SK-N-SH treated with all-trans-retinoic acid at 6 μM for 48 hours (cell line): Measurements from ENCODE around the gene CACNA1B.
"Not testable (repeated sequence)": the region's sequence is repeated elsewhere in the genome, so short reads cannot be mapped to it uniquely, and the experiment has no call there.

Experiments
- ATAC-seq: fragments of 200-7000 bp; cut with Tn5 transposase; 3 replicates; pipeline ENCODE4 v1.9.1; 2020; ENCODE audit warnings: mild to moderate bottlenecking, moderate library complexity
- ARNTL ChIP-seq: fragments of 450-650 bp; formaldehyde crosslinking; IDR thresholded peaks from 2 replicates; pipeline ENCODE4 v1.5.0; 2020; ENCODE audit warnings: low read depth, mild to moderate bottlenecking, moderate library complexity, borderline replicate concordance
- BACH2 ChIP-seq: fragments of 250-450 bp; sonication (Bioruptor Pico); IDR thresholded peaks from 2 replicates; pipeline ENCODE4 v1.9.0; 2021; ENCODE audit warnings: mild to moderate bottlenecking, borderline replicate concordance
- CREB5 ChIP-seq: fragments of 250-450 bp; sonication (Bioruptor Pico); IDR thresholded peaks from 2 replicates; pipeline ENCODE4 v1.5.1; 2020; ENCODE audit warnings: low read depth, mild to moderate bottlenecking, moderate library complexity
- CSDC2 ChIP-seq: fragments of 250-450 bp; sonication (Bioruptor Pico); IDR thresholded peaks from 2 replicates; pipeline ENCODE4 v1.5.0; 2020; ENCODE audit warnings: mild to moderate bottlenecking, moderate library complexity
- CSRNP3 ChIP-seq: fragments of 250-450 bp; sonication (Bioruptor Pico); IDR thresholded peaks from 2 replicates; pipeline ENCODE4 v1.5.1; 2021; ENCODE audit warnings: mild to moderate bottlenecking, moderate library complexity
- ESRRG ChIP-seq: fragments of 250-450 bp; sonication (Bioruptor Pico); IDR thresholded peaks from 2 replicates; pipeline ENCODE4 v1.6.1; 2021; ENCODE audit warnings: mild to moderate bottlenecking
- GLIS3 ChIP-seq: fragments of 250-450 bp; sonication (Bioruptor Pico); IDR thresholded peaks from 2 replicates; pipeline ENCODE4 v1.5.0; 2020; ENCODE audit warnings: mild to moderate bottlenecking, moderate library complexity
- PATZ1 ChIP-seq: fragments of 250-450 bp; sonication (Bioruptor Pico); IDR thresholded peaks from 2 replicates; pipeline ENCODE4 v1.8.0; 2020; ENCODE audit warnings: mild to moderate bottlenecking, moderate library complexity, borderline replicate concordance
- POU6F1 ChIP-seq: fragments of 250-450 bp; sonication (Bioruptor Pico); IDR thresholded peaks from 2 replicates; pipeline ENCODE4 v1.8.0; 2021; ENCODE audit warnings: low read depth, mild to moderate bottlenecking, moderate library complexity, borderline replicate concordance
- PPARA ChIP-seq: fragments of 250-450 bp; sonication (Bioruptor Pico); IDR thresholded peaks from 2 replicates; pipeline ENCODE4 v1.5.0; 2020; ENCODE audit warnings: mild to moderate bottlenecking, borderline replicate concordance
- RARB ChIP-seq: fragments of 250-450 bp; sonication (Bioruptor Pico); IDR thresholded peaks from 2 replicates; pipeline ENCODE4 v1.8.0; 2021; ENCODE audit warnings: mild to moderate bottlenecking, moderate library complexity
- SNAI2 ChIP-seq: fragments of 250-450 bp; sonication (Bioruptor Pico); IDR thresholded peaks from 2 replicates; pipeline ENCODE4 v1.5.0; 2020; ENCODE audit warnings: mild to moderate bottlenecking, moderate library complexity
- TCF4 ChIP-seq: fragments of 250-450 bp; sonication (Bioruptor Pico); IDR thresholded peaks from 2 replicates; pipeline ENCODE4 v1.8.0; 2021; ENCODE audit warnings: mild to moderate bottlenecking, moderate library complexity, borderline replicate concordance
- TSHZ2 ChIP-seq: fragments of 250-450 bp; sonication (Bioruptor Pico); IDR thresholded peaks from 2 replicates; pipeline ENCODE4 v1.5.0; 2020; ENCODE audit warnings: mild to moderate bottlenecking, moderate library complexity
- ZC3H10 ChIP-seq: fragments of 250-450 bp; sonication (Bioruptor Pico); IDR thresholded peaks from 2 replicates; pipeline ENCODE4 v1.5.1; 2021; ENCODE audit warnings: mild to moderate bottlenecking, moderate library complexity
- ZFP30 ChIP-seq: fragments of 450-650 bp; formaldehyde crosslinking; IDR thresholded peaks from 2 replicates; pipeline ENCODE4 v1.5.0; 2022; ENCODE audit warnings: mild to moderate bottlenecking, moderate library complexity
- ZNF565 ChIP-seq: fragments of 450-650 bp; formaldehyde crosslinking; conservative IDR thresholded peaks from 2 replicates; pipeline ENCODE4 v1.5.0; 2020; ENCODE audit warnings: low read depth, mild to moderate bottlenecking, moderate library complexity
- ZNF70 ChIP-seq: fragments of 450-650 bp; formaldehyde crosslinking; IDR thresholded peaks from 2 replicates; pipeline ENCODE4 v1.5.0; 2020; ENCODE audit warnings: mild to moderate bottlenecking, moderate library complexity
- ZNF8 ChIP-seq: fragments of 450-650 bp; formaldehyde crosslinking; IDR thresholded peaks from 2 replicates; pipeline ENCODE4 v1.5.0; 2020; ENCODE audit warnings: mild to moderate bottlenecking, moderate library complexity

CACNA1B gene

GRCh38 chr9:138122201-138122600, 244.6 kb downstream of the CACNA1B start:
- ATAC-seq = no peak
- no peak for TF ChIP-seq ZNF8 (CRISPR knock-in tag)
- no peak for TF ChIP-seq ZNF70 (CRISPR knock-in tag)
- TF ChIP-seq ZFP30 (CRISPR knock-in tag) = no peak
- TF ChIP-seq TCF4 = no peak

GRCh38 chr9:138122676-138123075, 245.1 kb downstream of the CACNA1B start:
- ATAC-seq = no peak
- TF ChIP-seq TCF4 = no peak
- no peak for TF ChIP-seq PPARA
- TF ChIP-seq TSHZ2 (CRISPR knock-in tag) = no peak
- TF ChIP-seq CSRNP3 = no peak
- TF ChIP-seq GLIS3 (CRISPR knock-in tag) = no peak
- TF ChIP-seq ZNF565 (CRISPR knock-in tag) = no peak
- TF ChIP-seq, all 23 proteins: peak for 0

GRCh38 chr9:138123086-138123485, 245.5 kb downstream of the CACNA1B start:
- no peak for ATAC-seq
- TF ChIP-seq CSDC2 (no peak), TCF4 (no peak), PATZ1 (CRISPR knock-in tag) (no peak), ARNTL (no peak), SNAI2 (CRISPR knock-in tag) (no peak), TSHZ2 (CRISPR knock-in tag) (no peak), CREB5 (CRISPR knock-in tag) (no peak), ZC3H10 (CRISPR knock-in tag) (no peak), ESRRG (CRISPR knock-in tag) (no peak), BACH2 (CRISPR knock-in tag) (no peak), PPARA (no peak), GLIS3 (CRISPR knock-in tag) (no peak), RARB (no peak), POU6F1 (no peak)

- not testable (repeated sequence) for ATAC-seq
These were observed 248.7 kb downstream of the CACNA1B start for GRCh38 chr9:138126090-138126857.

GRCh38 chr9:138126858-138127584, 249.4 kb downstream of the CACNA1B start:
- ATAC-seq = not testable (repeated sequence)

- not testable (repeated sequence) for ATAC-seq
These were observed 250.4 kb downstream of the CACNA1B start for GRCh38 chr9:138128027-138128426.

GRCh38 chr9:138129318-138129717, 251.7 kb downstream of the CACNA1B start:
- ATAC-seq = not testable (repeated sequence)
